Fibroblast of lung (primary cell): Measurements from ENCODE around the gene TRIM8. TPM values are rescaled to one million over a fixed set of nuclear protein-coding genes. Genes with fewer than 3 reads are reported as not detected.

ENCODE experiments used
- DNase-seq, 2 donors: peaks; one replicate each; pipeline versions ENCODE4 v3.0.0 to v3.0.0-alpha.2; 2010; ENCODE audit warnings: low read depth in 2 of 2
- H2AFZ ChIP-seq: 2 replicates; pipeline ENCODE4 v1.5.1; 2012; ENCODE audit warnings: low read length, control low read depth, inconsistent platforms
- H3K27ac ChIP-seq: 2 replicates; pipeline ENCODE4 v1.5.1; 2011; ENCODE audit warnings: low read length, control low read depth; ENCODE audit not compliant: insufficient read depth
- H3K27me3 ChIP-seq: 2 replicates; pipeline ENCODE4 v1.5.1; 2011; ENCODE audit warnings: mild to moderate bottlenecking, low read length; ENCODE audit not compliant: control insufficient read depth, insufficient read depth
- H3K36me3 ChIP-seq: 2 replicates; pipeline ENCODE4 v1.5.1; 2011; ENCODE audit warnings: low read length; ENCODE audit not compliant: control insufficient read depth, insufficient read depth
- H3K4me1 ChIP-seq: 2 replicates; pipeline ENCODE4 v1.5.1; 2011; ENCODE audit warnings: low read length; ENCODE audit not compliant: control insufficient read depth, insufficient read depth; ENCODE audit errors: extremely low read depth
- H3K4me2 ChIP-seq: 2 replicates; pipeline ENCODE4 v1.5.1; 2011; ENCODE audit warnings: low read length, control low read depth; ENCODE audit not compliant: insufficient read depth; ENCODE audit errors: extremely low read depth
- H3K4me3 ChIP-seq, 4 experiments: fragments of 200-600 bp in 1 of 4; sonication (generic) in 1 of 4; replicated peaks in 1 of 4; 2 replicates each; pipeline ENCODE4 v1.5.1; 2011 to 2016; ENCODE audit warnings: low read length in 4 of 4, low read depth in 3 of 4, mild to moderate bottlenecking in 3 of 4, control low read depth in 2 of 4, inconsistent platforms in 1 of 4, mixed read lengths in 1 of 4; ENCODE audit not compliant: insufficient read depth in 1 of 4; ENCODE audit errors: control extremely low read depth in 1 of 4
- H3K79me2 ChIP-seq: 2 replicates; pipeline ENCODE4 v1.5.1; 2012; ENCODE audit warnings: mild to moderate bottlenecking, low read length, inconsistent platforms; ENCODE audit not compliant: control insufficient read depth, insufficient read depth
- H3K9ac ChIP-seq: 2 replicates; pipeline ENCODE4 v1.5.1; 2011; ENCODE audit warnings: mild to moderate bottlenecking, low read length, control low read depth; ENCODE audit not compliant: insufficient read depth
- H3K9me3 ChIP-seq: 2 replicates; pipeline ENCODE4 v1.5.1; 2012; ENCODE audit warnings: low read depth, low read length; ENCODE audit not compliant: control insufficient read depth, insufficient read depth
- H4K20me1 ChIP-seq: 2 replicates; pipeline ENCODE4 v1.5.1; 2011; ENCODE audit warnings: low read length; ENCODE audit not compliant: control insufficient read depth, insufficient read depth; ENCODE audit errors: extremely low read depth
- EZH2 ChIP-seq: IDR thresholded peaks from 2 replicates; pipeline ENCODE4 v1.5.1; 2012; ENCODE audit warnings: low read length, control low read depth, mild to moderate bottlenecking; ENCODE audit errors: missing control alignments
- polyA plus RNA-seq, 2 donors: library from polyadenylated mRNA; depleted of rRNA in 1 of 2; stranded (reverse) in 1 of 2; unstranded in 1 of 2; fragments of >200 nt; gene quantifications; 2 replicates each; pipeline ENCODE4 v1.2.1, GENCODE V29; 2011 to 2012; ENCODE audit warnings: missing spikeins in 1 of 2
- total RNA-seq: library from RNA; depleted of rRNA; stranded (reverse); fragments of >200 nt; gene quantifications from 2 replicates; pipeline ENCODE4 v1.2.1, GENCODE V29; 2014
- TF ChIP-seq, protein P1 (sequence below), 2 donors: IDR thresholded peaks in 1 of 2; conservative IDR thresholded peaks in 1 of 2; 1 replicate in 1 of 2; 2 replicates in 1 of 2; pipeline ENCODE4 v1.5.1; 2011 to 2012; ENCODE audit warnings: low read length in 2 of 2, control low read depth in 1 of 2, inconsistent platforms in 1 of 2, low read depth in 1 of 2, mild to moderate bottlenecking in 1 of 2

TRIM8 gene
- total and polyA plus RNA-seq, 2 donors (not counting 1 experiment from before 2014, with no cell fraction given): 93.2 to 143 TPM

DNA sequence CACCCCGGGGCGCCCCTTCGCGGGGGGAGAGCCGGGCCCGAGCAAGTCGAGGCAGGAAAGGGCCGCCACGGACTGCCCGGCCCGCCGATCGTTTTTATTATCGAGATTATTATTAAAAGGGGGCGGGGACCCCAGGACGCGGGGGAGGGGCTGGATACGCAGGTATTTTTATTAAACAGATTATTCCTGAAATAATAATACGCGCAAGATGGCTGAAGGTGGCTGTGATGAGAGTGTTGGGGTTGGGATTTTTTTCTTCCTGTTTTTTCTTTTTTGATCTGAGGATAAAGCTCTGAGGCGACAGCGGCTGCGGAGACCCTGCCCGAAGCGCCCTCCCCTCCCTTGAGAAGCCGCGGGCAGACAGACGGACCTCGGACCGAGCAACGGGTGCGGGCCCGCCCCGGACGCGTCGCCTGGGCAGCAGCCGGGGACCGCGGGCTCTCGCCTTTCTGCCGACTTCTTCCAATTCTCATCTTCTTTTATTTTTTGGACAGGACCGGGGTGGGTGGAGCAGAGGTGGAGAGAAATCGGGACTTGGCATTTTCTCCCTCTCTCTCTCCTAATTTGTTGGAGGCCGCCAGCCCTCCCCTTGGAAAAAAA lies 1.4 kb upstream of the TRIM8 start:
- Histone ChIP-seq H3K9ac (peak overlapping the region; percentile 75), H3K4me2 (peak overlapping the region; percentile 81), H4K20me1 (no peaks in the 10 kb centered on the region), H3K4me1 (peaks cover 5% of the 10 kb centered on the region), H3K27ac (peak overlapping the region; percentile 81), H3K9me3 (no peaks in the 10 kb centered on the region), H3K27me3 (no peaks in the 10 kb centered on the region), H3K36me3 (peaks cover 5% of the 10 kb centered on the region), H3K79me2 (peaks cover 31% of the 10 kb centered on the region), H2AFZ (no peak overlapping the region), H3K4me3 (peak overlapping the region; percentile 58 to 81 (median 68))
- DNase-seq: peak; percentile 65 to 74
- TF ChIP-seq, protein P1, sequence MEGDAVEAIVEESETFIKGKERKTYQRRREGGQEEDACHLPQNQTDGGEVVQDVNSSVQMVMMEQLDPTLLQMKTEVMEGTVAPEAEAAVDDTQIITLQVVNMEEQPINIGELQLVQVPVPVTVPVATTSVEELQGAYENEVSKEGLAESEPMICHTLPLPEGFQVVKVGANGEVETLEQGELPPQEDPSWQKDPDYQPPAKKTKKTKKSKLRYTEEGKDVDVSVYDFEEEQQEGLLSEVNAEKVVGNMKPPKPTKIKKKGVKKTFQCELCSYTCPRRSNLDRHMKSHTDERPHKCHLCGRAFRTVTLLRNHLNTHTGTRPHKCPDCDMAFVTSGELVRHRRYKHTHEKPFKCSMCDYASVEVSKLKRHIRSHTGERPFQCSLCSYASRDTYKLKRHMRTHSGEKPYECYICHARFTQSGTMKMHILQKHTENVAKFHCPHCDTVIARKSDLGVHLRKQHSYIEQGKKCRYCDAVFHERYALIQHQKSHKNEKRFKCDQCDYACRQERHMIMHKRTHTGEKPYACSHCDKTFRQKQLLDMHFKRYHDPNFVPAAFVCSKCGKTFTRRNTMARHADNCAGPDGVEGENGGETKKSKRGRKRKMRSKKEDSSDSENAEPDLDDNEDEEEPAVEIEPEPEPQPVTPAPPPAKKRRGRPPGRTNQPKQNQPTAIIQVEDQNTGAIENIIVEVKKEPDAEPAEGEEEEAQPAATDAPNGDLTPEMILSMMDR (conservative IDR thresholded peaks at IDR 0.05 in 1 of 2, IDR thresholded peaks at IDR 0.05 in 1 of 2; ENCODE audit: low read depth in 1 of 2, low read length in 2 of 2): no peak
- no peak for TF ChIP-seq EZH2

DNA sequence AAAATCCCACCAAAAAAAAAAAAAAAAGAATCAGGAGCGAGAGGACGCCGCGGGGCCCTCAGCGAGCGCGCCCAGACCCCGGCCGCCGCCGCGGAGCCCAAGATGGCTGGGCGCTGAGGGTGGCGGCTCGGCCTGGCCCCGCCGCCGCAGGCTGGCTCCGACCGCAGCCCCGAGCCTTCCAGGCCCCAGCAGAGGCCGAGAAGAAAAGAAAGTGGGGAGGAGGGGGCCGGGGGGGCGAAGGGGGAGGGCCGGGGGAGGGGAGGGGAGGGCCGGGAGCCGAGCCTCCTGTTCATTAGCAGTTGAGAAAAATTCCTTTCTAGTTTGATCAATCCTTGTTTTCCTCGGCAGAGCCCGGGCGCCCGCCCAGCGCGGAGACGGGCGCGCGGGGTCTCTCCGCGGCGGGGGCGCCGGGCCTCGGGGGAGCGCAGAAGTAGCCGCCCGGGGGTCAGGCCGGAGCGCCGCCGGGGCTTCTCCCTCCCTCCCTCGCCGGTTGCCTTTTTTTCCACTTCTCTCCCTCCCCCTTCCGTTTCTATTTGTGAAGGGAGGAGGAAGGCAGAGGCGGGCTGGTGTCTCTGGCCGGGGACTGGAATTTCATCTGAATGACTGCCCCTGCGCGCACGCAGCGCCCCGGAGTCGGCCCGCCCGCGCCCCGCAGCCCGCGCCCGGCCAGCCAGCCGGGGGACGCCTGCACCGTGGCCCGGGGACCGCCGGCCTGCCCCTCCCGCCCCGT lies 778 bp upstream of the TRIM8 start:
- Histone ChIP-seq H3K4me1 (peaks cover 11% of the 10 kb centered on the region), H3K4me3 (peak overlapping the region; percentile 66 to 97 (median 76)), H2AFZ (no peak overlapping the region), H3K36me3 (peaks cover 10% of the 10 kb centered on the region), H3K9me3 (no peaks in the 10 kb centered on the region), H3K27ac (peak overlapping the region; percentile 94), H4K20me1 (peaks cover 2% of the 10 kb centered on the region), H3K27me3 (no peaks in the 10 kb centered on the region), H3K4me2 (peak overlapping the region; percentile 8), H3K9ac (peak overlapping the region; percentile 90), H3K79me2 (peaks cover 38% of the 10 kb centered on the region)
- DNase-seq: peak; percentile 75 to 76
- TF ChIP-seq, protein P1 (conservative IDR thresholded peaks at IDR 0.05 in 1 of 2, IDR thresholded peaks at IDR 0.05 in 1 of 2; ENCODE audit: low read depth in 1 of 2, low read length in 2 of 2): no peak
- TF ChIP-seq EZH2: no peak

DNA sequence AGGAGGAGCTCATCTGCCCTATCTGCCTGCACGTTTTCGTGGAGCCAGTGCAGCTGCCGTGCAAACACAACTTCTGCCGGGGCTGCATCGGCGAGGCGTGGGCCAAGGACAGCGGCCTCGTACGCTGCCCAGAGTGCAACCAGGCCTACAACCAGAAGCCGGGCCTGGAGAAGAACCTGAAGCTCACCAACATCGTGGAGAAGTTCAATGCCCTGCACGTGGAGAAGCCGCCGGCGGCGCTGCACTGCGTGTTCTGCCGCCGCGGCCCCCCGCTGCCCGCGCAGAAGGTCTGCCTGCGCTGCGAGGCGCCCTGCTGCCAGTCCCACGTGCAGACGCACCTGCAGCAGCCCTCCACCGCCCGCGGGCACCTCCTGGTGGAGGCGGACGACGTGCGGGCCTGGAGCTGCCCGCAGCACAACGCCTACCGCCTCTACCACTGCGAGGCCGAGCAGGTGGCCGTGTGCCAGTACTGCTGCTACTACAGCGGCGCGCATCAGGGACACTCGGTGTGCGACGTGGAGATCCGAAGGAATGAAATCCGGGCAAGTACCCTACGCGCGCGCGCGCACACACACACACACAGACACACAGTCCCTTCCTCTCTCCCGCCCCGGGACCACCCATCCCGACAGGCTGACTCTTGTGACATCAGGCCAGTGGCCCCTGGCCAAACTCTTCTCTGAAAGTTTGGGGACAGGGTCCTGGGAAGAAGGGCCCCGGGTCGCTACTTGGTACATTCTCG lies 538 bp downstream of the TRIM8 start:
- peaks cover 2% of the 10 kb centered on the region for H4K20me1 ChIP-seq
- H3K36me3 ChIP-seq: peaks cover 11% of the 10 kb centered on the region
- peak; percentile 70 to 73 for DNase-seq
- peaks cover 51% of the 10 kb centered on the region for H3K79me2 ChIP-seq
- peak overlapping the region; percentile 90 for H3K9ac ChIP-seq
- H2AFZ ChIP-seq: no peak overlapping the region
- peak overlapping the region; percentile 79 for H3K4me2 ChIP-seq
- no peaks in the 10 kb centered on the region for H3K27me3 ChIP-seq
- peak overlapping the region; percentile 81 to 98 (median 90) for H3K4me3 ChIP-seq
- TF ChIP-seq, protein P1 (conservative IDR thresholded peaks at IDR 0.05 in 1 of 2, IDR thresholded peaks at IDR 0.05 in 1 of 2; ENCODE audit: low read depth in 1 of 2, low read length in 2 of 2): peak; percentile 33 to 41
- TF ChIP-seq EZH2: no peak
- peaks cover 25% of the 10 kb centered on the region for H3K4me1 ChIP-seq
- no peaks in the 10 kb centered on the region for H3K9me3 ChIP-seq
- H3K27ac ChIP-seq: peak overlapping the region; percentile 94
